Transverse colon (tissue), 4 donors: ENCODE measurements around the gene ZNRF3. TPM values are rescaled to one million over a fixed set of nuclear protein-coding genes. Genes with fewer than 3 reads are reported as not detected.

Experiments used
- DNase-seq: peaks from one replicate; pipeline ENCODE4 v3.0.0-alpha.2; 2019
- H3K27ac ChIP-seq, 4 donors: fragments of 200-600 bp; sonication (generic); 2 replicates each; pipeline ENCODE4 v1.5.1; 2016 to 2018; ENCODE audit warnings: inconsistent platforms in 4 of 4
- H3K27me3 ChIP-seq: fragments of 200-600 bp; sonication (generic); 2 replicates; pipeline ENCODE4 v1.5.1; 2017; ENCODE audit warnings: inconsistent platforms
- H3K36me3 ChIP-seq, 4 donors: fragments of 200-600 bp; sonication (generic); 2 replicates each; pipeline ENCODE4 v1.5.1; 2017 to 2019; ENCODE audit warnings: inconsistent platforms in 4 of 4
- H3K4me1 ChIP-seq, 4 donors: fragments of 200-600 bp; sonication (generic); 2 replicates each; pipeline ENCODE4 v1.5.1; 2017 to 2020; ENCODE audit warnings: inconsistent platforms in 4 of 4
- H3K4me3 ChIP-seq, 4 donors: fragments of 200-600 bp; sonication (generic); 1 replicate in 1 of 4; 2 replicates in 3 of 4; pipeline versions ENCODE4 v1.5.1 to v1.6.1; 2017 to 2019; ENCODE audit warnings: inconsistent platforms in 4 of 4
- H3K9me3 ChIP-seq, 2 donors: fragments of 200-600 bp; sonication (generic); 2 replicates each; pipeline ENCODE4 v1.5.1; 2017 to 2019; ENCODE audit warnings: inconsistent platforms in 2 of 2
- CTCF ChIP-seq, 5 experiments: fragments of 200-600 bp in 3 of 5; fragments of 450-650 bp in 2 of 5; sonication (generic) in 3 of 5; IDR thresholded peaks; 1 replicate in 2 of 5; 2 replicates in 3 of 5; pipeline ENCODE4 v1.5.1; 2016 to 2017; ENCODE audit warnings: antibody characterized with exemption in 5 of 5, inconsistent platforms in 3 of 5, mild to moderate bottlenecking in 2 of 5, moderate library complexity in 1 of 5
- EP300 ChIP-seq: sonication (generic); formaldehyde crosslinking; IDR thresholded peaks from one replicate; pipeline ENCODE4 v1.6.1; 2017; ENCODE audit warnings: antibody characterized with exemption, low read depth
- POLR2A ChIP-seq: fragments of 450-650 bp; IDR thresholded peaks from one replicate; pipeline ENCODE4 v1.6.1; 2016; ENCODE audit warnings: antibody characterized with exemption, mild to moderate bottlenecking, moderate library complexity
- POLR2AphosphoS5 ChIP-seq, 3 donors: sonication (generic); formaldehyde crosslinking; IDR thresholded peaks; one replicate each; pipeline ENCODE4 v1.6.1; 2016; ENCODE audit warnings: antibody characterized with exemption in 3 of 3
- WGBS, 2 donors: methylation state at CpG; one replicate each; pipeline ENCODE4 v1.1.5; 2018; ENCODE audit warnings: low coverage in 1 of 2; 5-methylcytosine and 5-hydroxymethylcytosine counted together
- in situ Hi-C, 4 donors: fragments of 200-750 bp; cut with MboI; loops; one replicate each; pipeline versions ENCODE4 v1.15.0 to v1.15.1; 2017; ENCODE audit warnings: low sequenced_read_pairs in 3 of 4, low pct_ligation_motif_present in 1 of 4, low pct_unique_long_range_greater_than_20kb in 1 of 4
- intact Hi-C: fragments of 100-400 bp; cut with DNase I; formaldehyde crosslinking; loops from one replicate; pipeline ENCODE4 v1.15.1; 2023; ENCODE audit warnings: low total_unique reads
- total RNA-seq, 4 donors: library from RNA; depleted of rRNA; stranded (reverse); fragments of >200 nt; gene quantifications; one replicate each; pipeline ENCODE4 v1.1.0, GENCODE V29; 2016

The ZNRF3 gene
- total RNA-seq, 4 donors from 2014 or later: 4.5 to 10.7 (median 8.3) TPM

DNA sequence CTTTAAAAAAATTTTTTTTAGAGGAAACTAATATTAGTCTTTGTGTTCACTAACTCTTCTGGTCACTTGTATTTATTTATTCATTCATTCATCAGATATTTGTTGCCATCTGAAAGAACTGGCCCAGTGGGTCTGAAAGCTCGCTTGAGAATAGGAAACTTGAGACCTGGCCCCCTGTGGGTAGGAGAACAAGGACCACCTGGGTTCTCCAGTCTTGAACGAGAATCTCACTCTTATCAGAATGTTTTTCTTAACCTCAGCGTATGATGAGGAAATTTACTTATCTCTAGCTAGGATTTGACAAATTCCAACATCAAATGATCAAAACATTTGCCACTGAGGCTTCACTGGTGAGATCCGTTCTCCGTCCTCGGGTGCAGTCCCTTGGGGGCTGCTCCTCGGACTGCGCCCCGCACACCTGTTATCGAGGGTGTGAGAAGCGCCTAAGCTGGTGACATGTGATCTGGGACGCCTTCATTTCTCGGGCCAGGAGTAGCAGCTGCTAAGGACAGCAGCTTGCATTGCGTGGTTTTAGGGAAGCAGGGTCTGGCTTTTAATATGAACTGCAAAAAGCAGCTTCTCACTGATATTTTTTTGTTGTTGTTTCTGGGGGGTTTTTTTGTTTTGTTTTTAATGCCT, 171.9 kb downstream of the ZNRF3 start:
- 80 to 90% methylated on average over 1 to 14 of the region's 14 CpGs for WGBS, 2 donors
- no peak for TF ChIP-seq POLR2A
- no peak for TF ChIP-seq CTCF (IDR thresholded peaks at IDR 0.05)
- TF ChIP-seq EP300: no peak
- TF ChIP-seq POLR2AphosphoS5 (IDR thresholded peaks at IDR 0.05): no peak
- Histone ChIP-seq H3K36me3 (no peaks in the 10 kb centered on the region), H3K4me3 (no peak overlapping the region), H3K27me3 (no peaks in the 10 kb centered on the region), H3K9me3 (no peaks in the 10 kb centered on the region), H3K27ac (no peak overlapping the region), H3K4me1 (no peaks in the 10 kb centered on the region)
- no peak for DNase-seq
- in situ Hi-C loops: no loop called here
- intact Hi-C loops: no loop called here

DNA sequence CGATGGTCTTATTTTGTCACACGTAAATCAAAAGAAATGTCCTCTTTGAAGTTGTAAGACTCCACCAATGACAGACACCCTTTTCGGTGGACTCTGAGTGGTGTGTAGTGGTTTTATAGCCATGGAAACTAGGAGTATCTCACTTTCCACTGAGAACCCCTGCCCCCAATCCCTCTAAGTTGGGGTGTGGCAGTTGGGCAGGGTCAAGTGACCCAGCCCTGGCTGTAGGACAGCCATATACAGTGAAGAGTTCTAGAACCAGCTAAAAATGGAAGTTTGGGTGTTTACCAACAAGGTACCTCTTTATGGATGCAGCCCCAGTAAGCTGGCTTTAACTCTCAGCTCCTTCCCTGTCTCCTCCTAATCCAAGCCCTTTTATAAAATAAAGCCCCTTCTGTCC, 173.1 kb downstream of the ZNRF3 start:
- intact Hi-C loops (no loop called here), in situ Hi-C loops (no loop called here)
- no peak for DNase-seq
- TF ChIP-seq POLR2A (no peak), CTCF (IDR thresholded peaks at IDR 0.05) (no peak), EP300 (no peak), POLR2AphosphoS5 (IDR thresholded peaks at IDR 0.05) (no peak)
- Histone ChIP-seq H3K27ac (no peak overlapping the region), H3K27me3 (no peaks in the 10 kb centered on the region), H3K36me3 (no peaks in the 10 kb centered on the region), H3K9me3 (no peaks in the 10 kb centered on the region), H3K4me3 (no peak overlapping the region), H3K4me1 (no peaks in the 10 kb centered on the region)
- 90 to 100% methylated on average over 2 to 3 of the region's 3 CpGs for WGBS, 2 donors

- H3K9me3 ChIP-seq: no peaks in the 10 kb centered on the region
- 82 to 87% methylated on average over 7 to 12 of the region's 12 CpGs for WGBS, 2 donors
- no peak overlapping the region for H3K4me3 ChIP-seq
- DNase-seq: no peak
- H3K27me3 ChIP-seq: no peaks in the 10 kb centered on the region
- no peak overlapping the region for H3K27ac ChIP-seq
- TF ChIP-seq CTCF (IDR thresholded peaks at IDR 0.05) (no peak), EP300 (no peak), POLR2AphosphoS5 (IDR thresholded peaks at IDR 0.05) (no peak), POLR2A (no peak)
- in situ Hi-C loops: no loop called here
- H3K4me1 ChIP-seq: no peaks in the 10 kb centered on the region
- intact Hi-C loops: no loop called here
- H3K36me3 ChIP-seq: no peaks in the 10 kb centered on the region
Measured at GRCh38 chr22:29060251-29060869, 177.0 kb downstream of the ZNRF3 start.

DNA sequence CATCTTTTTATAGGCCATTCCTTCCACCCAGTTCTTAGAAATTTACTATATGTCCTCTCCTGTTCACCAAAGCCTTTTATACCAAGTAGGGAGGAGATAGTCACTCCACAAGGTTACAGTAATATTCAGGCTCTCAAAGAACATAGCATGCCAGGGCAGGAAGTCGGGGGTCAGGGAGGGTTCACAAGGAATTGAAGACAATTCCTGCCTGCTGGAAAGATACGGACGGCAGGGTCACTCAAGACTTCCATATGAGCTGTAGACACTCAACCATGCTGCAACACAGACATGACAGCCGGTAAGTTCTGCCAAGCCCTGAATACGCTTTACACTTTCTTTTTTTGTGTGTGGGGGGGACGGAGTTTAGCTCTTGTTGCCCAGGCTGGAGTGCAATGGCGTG, 177.6 kb downstream of the ZNRF3 start:
- H3K4me1 ChIP-seq: no peaks in the 10 kb centered on the region
- no peak overlapping the region for H3K4me3 ChIP-seq
- H3K36me3 ChIP-seq: no peaks in the 10 kb centered on the region
- 54 to 84% methylated on average over 5 to 7 of the region's 7 CpGs for WGBS, 2 donors
- intact Hi-C loops: no loop called here
- no peak for TF ChIP-seq CTCF (IDR thresholded peaks at IDR 0.05)
- TF ChIP-seq POLR2A: no peak
- in situ Hi-C loops: no loop called here
- no peak overlapping the region for H3K27ac ChIP-seq
- H3K27me3 ChIP-seq: no peaks in the 10 kb centered on the region
- H3K9me3 ChIP-seq: no peaks in the 10 kb centered on the region
- DNase-seq: no peak
